ENCODE results near the gene MGAT4D.
"Not testable (repeated sequence)": the region's sequence is repeated elsewhere in the genome, so short reads cannot be mapped to it uniquely, and the experiment has no call there.

The MGAT4D gene

GRCh38 chr4:140497747-140498636 lies at the start of gene MGAT4D:
Gene MGAT4D (minus strand): TSS chr4:140498293. CDS start chr4:140498222, 71 bp downstream.
- Mint-ChIP-seq H3K9me3 (no peaks in the 10 kb centered on the region), H3K27ac (no peak within 1 kb of the TSS), H3K27me3 (ENCODE audit: low read depth) (peaks cover 63% of the 10 kb centered on the region), H3K4me3 (peak within 1 kb of the TSS; percentile 29), H3K4me1 (ENCODE audit: low read depth) (peaks cover 2% of the 10 kb centered on the region), H3K36me3 (ENCODE audit: low read depth) (no peaks in the 10 kb centered on the region)

GRCh38 chr4:140533951-140534480 lies 35.9 kb upstream of the MGAT4D start:
- H3K4me3 Mint-ChIP-seq: no peak overlapping the region
- no peaks in the 10 kb centered on the region for H3K9me3 Mint-ChIP-seq
- H3K27me3 Mint-ChIP-seq (ENCODE audit: low read depth): no peaks in the 10 kb centered on the region
- no peak overlapping the region for H3K27ac Mint-ChIP-seq
- peaks cover 3% of the 10 kb centered on the region for H3K36me3 Mint-ChIP-seq (ENCODE audit: low read depth)
- no peaks in the 10 kb centered on the region for H3K4me1 Mint-ChIP-seq (ENCODE audit: low read depth)

GRCh38 chr4:140529434-140529833 lies 31.3 kb upstream of the MGAT4D start:
- H3K9me3 Mint-ChIP-seq: no peaks in the 10 kb centered on the region
- peaks cover 11% of the 10 kb centered on the region for H3K4me1 Mint-ChIP-seq (ENCODE audit: low read depth)
- no peak overlapping the region for H3K27ac Mint-ChIP-seq
- peaks cover 20% of the 10 kb centered on the region for H3K36me3 Mint-ChIP-seq (ENCODE audit: low read depth)
- H3K4me3 Mint-ChIP-seq: no peak overlapping the region
- no peaks in the 10 kb centered on the region for H3K27me3 Mint-ChIP-seq (ENCODE audit: low read depth)

- peaks cover 4% of the 10 kb centered on the region for H3K9me3 Mint-ChIP-seq
- peaks cover 17% of the 10 kb centered on the region for H3K36me3 Mint-ChIP-seq (ENCODE audit: low read depth)
- H3K4me1 Mint-ChIP-seq (ENCODE audit: low read depth): peaks cover 18% of the 10 kb centered on the region
- H3K27me3 Mint-ChIP-seq (ENCODE audit: low read depth): no peaks in the 10 kb centered on the region
- H3K4me3 Mint-ChIP-seq: peak within 1 kb of the TSS; percentile 84
- peak within 1 kb of the TSS; percentile 63 for H3K27ac Mint-ChIP-seq
These were observed 26.0 kb upstream of the MGAT4D start, which contains the start of gene ELMOD2 for GRCh38 chr4:140523857-140524742. Gene ELMOD2 (plus strand): TSS chr4:140524168. CDS start chr4:140525429, 1,261 bp downstream.

- H3K4me1 Mint-ChIP-seq (ENCODE audit: low read depth): peaks cover 18% of the 10 kb centered on the region
- no peak overlapping the region for H3K27ac Mint-ChIP-seq
- H3K36me3 Mint-ChIP-seq (ENCODE audit: low read depth): peaks cover 17% of the 10 kb centered on the region
- H3K27me3 Mint-ChIP-seq (ENCODE audit: low read depth): no peaks in the 10 kb centered on the region
- H3K4me3 Mint-ChIP-seq: peak overlapping the region; percentile 84
- peaks cover 4% of the 10 kb centered on the region for H3K9me3 Mint-ChIP-seq
These were observed 25.3 kb upstream of the MGAT4D start for GRCh38 chr4:140523370-140523856.

- H3K4me1 Mint-ChIP-seq (ENCODE audit: low read depth): no peaks in the 10 kb centered on the region
- H3K9me3 Mint-ChIP-seq: no peaks in the 10 kb centered on the region
- peaks cover 34% of the 10 kb centered on the region for H3K27me3 Mint-ChIP-seq (ENCODE audit: low read depth)
- H3K36me3 Mint-ChIP-seq (ENCODE audit: low read depth): no peaks in the 10 kb centered on the region
- H3K4me3 Mint-ChIP-seq: no peak overlapping the region
- H3K27ac Mint-ChIP-seq: no peak overlapping the region
These were observed 17.3 kb upstream of the MGAT4D start for GRCh38 chr4:140515423-140515822.

- H3K27me3 Mint-ChIP-seq (ENCODE audit: low read depth): peaks cover 39% of the 10 kb centered on the region
- not testable (repeated sequence) for H3K36me3 Mint-ChIP-seq (ENCODE audit: low read depth); H3K4me3 Mint-ChIP-seq; H3K27ac Mint-ChIP-seq; H3K9me3 Mint-ChIP-seq; H3K4me1 Mint-ChIP-seq (ENCODE audit: low read depth)
These were observed 15.7 kb upstream of the MGAT4D start for GRCh38 chr4:140513765-140514164.

GRCh38 chr4:140504261-140504660 lies 6.2 kb upstream of the MGAT4D start:
- H3K27me3 Mint-ChIP-seq (ENCODE audit: low read depth): peaks cover 48% of the 10 kb centered on the region
- no peaks in the 10 kb centered on the region for H3K9me3 Mint-ChIP-seq
- no peaks in the 10 kb centered on the region for H3K4me1 Mint-ChIP-seq (ENCODE audit: low read depth)
- H3K27ac Mint-ChIP-seq: no peak overlapping the region
- no peaks in the 10 kb centered on the region for H3K36me3 Mint-ChIP-seq (ENCODE audit: low read depth)
- H3K4me3 Mint-ChIP-seq: no peak overlapping the region

GRCh38 chr4:140499391-140499790 lies 1.3 kb upstream of the MGAT4D start:
- Mint-ChIP-seq H3K27me3 (ENCODE audit: low read depth) (peaks cover 73% of the 10 kb centered on the region), H3K4me3 (no peak overlapping the region), H3K9me3 (no peaks in the 10 kb centered on the region), H3K27ac (no peak overlapping the region), H3K4me1 (ENCODE audit: low read depth) (peaks cover 2% of the 10 kb centered on the region), H3K36me3 (ENCODE audit: low read depth) (no peaks in the 10 kb centered on the region)

GRCh38 chr4:140497405-140497746 lies 717 bp downstream of the MGAT4D start:
- Mint-ChIP-seq H3K27ac (no peak overlapping the region), H3K4me1 (ENCODE audit: low read depth) (peaks cover 2% of the 10 kb centered on the region), H3K9me3 (no peaks in the 10 kb centered on the region), H3K4me3 (peak overlapping the region; percentile 29), H3K27me3 (ENCODE audit: low read depth) (peaks cover 58% of the 10 kb centered on the region), H3K36me3 (ENCODE audit: low read depth) (no peaks in the 10 kb centered on the region)

- Mint-ChIP-seq H3K27me3 (ENCODE audit: low read depth) (peaks cover 7% of the 10 kb centered on the region), H3K36me3 (ENCODE audit: low read depth) (no peaks in the 10 kb centered on the region), H3K9me3 (peaks cover 10% of the 10 kb centered on the region), H3K27ac (no peak overlapping the region), H3K4me3 (no peak overlapping the region), H3K4me1 (ENCODE audit: low read depth) (no peaks in the 10 kb centered on the region)
These were observed 12.2 kb downstream of the MGAT4D start for GRCh38 chr4:140485939-140486338.

GRCh38 chr4:140483445-140483844 lies 14.6 kb downstream of the MGAT4D start:
- Mint-ChIP-seq H3K9me3 (peaks cover 10% of the 10 kb centered on the region), H3K27me3 (ENCODE audit: low read depth) (peaks cover 7% of the 10 kb centered on the region), H3K36me3 (ENCODE audit: low read depth) (no peaks in the 10 kb centered on the region), H3K27ac (no peak overlapping the region), H3K4me3 (no peak overlapping the region), H3K4me1 (ENCODE audit: low read depth) (no peaks in the 10 kb centered on the region)

- Mint-ChIP-seq H3K4me1 (ENCODE audit: low read depth) (no peaks in the 10 kb centered on the region), H3K4me3 (no peak overlapping the region), H3K36me3 (ENCODE audit: low read depth) (no peaks in the 10 kb centered on the region), H3K27ac (no peak overlapping the region), H3K9me3 (no peaks in the 10 kb centered on the region), H3K27me3 (ENCODE audit: low read depth) (peaks cover 13% of the 10 kb centered on the region)
These were observed 25.9 kb downstream of the MGAT4D start for GRCh38 chr4:140472156-140472555.
